ENCODE results near the gene TESK2. TPM values are rescaled to one million over a fixed set of nuclear protein-coding genes. Genes with fewer than 3 reads are reported as not detected.

The TESK2 gene
- total and polyA plus RNA-seq, 2 of the 13 experiments (the other 11 are each of a cell fraction or from before 2014, with no cell fraction given) = 5.5 to 9.6 TPM

DNA sequence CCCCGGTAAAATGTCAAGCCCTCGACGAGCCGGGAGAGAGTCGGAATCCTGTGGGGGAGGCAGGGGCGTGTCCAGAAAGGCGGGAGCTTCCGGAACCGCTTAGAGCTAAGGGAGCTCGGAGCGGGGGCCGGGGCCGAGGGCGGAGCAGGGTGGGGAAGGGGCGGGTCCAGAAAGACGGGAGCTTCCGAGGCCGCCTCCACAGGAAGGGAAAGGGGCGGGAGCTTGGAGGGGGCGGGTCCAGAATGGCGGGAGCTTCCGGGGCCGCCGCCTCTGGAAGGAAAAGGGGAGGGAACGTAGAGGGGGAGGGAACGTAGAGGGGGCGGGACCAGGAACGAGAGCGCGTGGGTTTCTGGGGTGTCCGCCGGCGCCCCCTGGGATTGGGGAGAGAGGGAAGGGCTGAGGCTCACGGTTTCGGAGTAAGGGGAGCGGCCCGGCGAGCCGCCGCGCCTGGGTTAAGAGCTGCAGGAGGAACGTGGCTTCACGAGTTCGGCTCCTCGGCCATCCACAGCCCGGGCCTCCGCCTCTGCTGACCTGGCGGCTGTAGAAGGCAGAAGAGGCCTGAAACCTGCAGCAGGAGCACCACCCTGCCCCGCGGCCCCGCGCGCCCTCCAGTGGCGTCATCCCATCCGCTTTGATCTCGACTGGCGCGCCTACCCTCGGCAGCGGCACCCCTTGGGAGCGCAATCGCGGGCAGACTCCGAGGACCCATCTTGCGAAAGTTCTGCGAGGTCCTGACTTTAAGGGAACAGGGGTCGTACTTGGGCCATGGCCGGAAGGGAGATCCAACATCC lies 187.2 kb downstream of the TESK2 start (continued):
- TF ChIP-seq ZNF782 (CRISPR knock-in tag; IDR thresholded peaks at IDR 0.05; ENCODE audit: borderline replicate concordance) = peak; percentile 82; the same call in 1 of the 2 replicates
- peak; percentile 41; the same call in 1 of the 2 replicates for TF ChIP-seq ZNF777 (CRISPR knock-in tag; IDR thresholded peaks at IDR 0.05)
- TF ChIP-seq, protein P1, sequence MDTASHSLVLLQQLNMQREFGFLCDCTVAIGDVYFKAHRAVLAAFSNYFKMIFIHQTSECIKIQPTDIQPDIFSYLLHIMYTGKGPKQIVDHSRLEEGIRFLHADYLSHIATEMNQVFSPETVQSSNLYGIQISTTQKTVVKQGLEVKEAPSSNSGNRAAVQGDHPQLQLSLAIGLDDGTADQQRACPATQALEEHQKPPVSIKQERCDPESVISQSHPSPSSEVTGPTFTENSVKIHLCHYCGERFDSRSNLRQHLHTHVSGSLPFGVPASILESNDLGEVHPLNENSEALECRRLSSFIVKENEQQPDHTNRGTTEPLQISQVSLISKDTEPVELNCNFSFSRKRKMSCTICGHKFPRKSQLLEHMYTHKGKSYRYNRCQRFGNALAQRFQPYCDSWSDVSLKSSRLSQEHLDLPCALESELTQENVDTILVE (CRISPR knock-in tag; IDR thresholded peaks at IDR 0.05) = no peak; the same call in 1 of the 2 replicates
- peak; percentile 85 for TF ChIP-seq ZNF768 (CRISPR knock-in tag; IDR thresholded peaks at IDR 0.05)
- TF ChIP-seq ZSCAN21 (CRISPR knock-in tag; IDR thresholded peaks at IDR 0.05; ENCODE audit: borderline replicate concordance) = peak; percentile 92; the same call in 1 of the 2 replicates
- TF ChIP-seq, protein P2, sequence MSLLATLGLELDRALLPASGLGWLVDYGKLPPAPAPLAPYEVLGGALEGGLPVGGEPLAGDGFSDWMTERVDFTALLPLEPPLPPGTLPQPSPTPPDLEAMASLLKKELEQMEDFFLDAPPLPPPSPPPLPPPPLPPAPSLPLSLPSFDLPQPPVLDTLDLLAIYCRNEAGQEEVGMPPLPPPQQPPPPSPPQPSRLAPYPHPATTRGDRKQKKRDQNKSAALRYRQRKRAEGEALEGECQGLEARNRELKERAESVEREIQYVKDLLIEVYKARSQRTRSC (CRISPR knock-in tag; IDR thresholded peaks at IDR 0.05; ENCODE audit: low read depth) = no peak
- TF ChIP-seq SMYD3 (CRISPR knock-in tag; IDR thresholded peaks at IDR 0.05) = 0 out of 2 replicates have a peak, but pooled peaks have one; percentile 36
- TF ChIP-seq, protein P3, sequence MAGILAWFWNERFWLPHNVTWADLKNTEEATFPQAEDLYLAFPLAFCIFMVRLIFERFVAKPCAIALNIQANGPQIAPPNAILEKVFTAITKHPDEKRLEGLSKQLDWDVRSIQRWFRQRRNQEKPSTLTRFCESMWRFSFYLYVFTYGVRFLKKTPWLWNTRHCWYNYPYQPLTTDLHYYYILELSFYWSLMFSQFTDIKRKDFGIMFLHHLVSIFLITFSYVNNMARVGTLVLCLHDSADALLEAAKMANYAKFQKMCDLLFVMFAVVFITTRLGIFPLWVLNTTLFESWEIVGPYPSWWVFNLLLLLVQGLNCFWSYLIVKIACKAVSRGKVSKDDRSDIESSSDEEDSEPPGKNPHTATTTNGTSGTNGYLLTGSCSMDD (CRISPR knock-in tag; IDR thresholded peaks at IDR 0.05) = no peak
- peak; percentile 63 for TF ChIP-seq GABPA (IDR thresholded peaks at IDR 0.05; ENCODE audit: low read depth, low read length)
- peak; percentile 89 for TF ChIP-seq GABPA (CRISPR knock-in tag; IDR thresholded peaks at IDR 0.05; ENCODE audit: low read depth)
- TF ChIP-seq, protein P4, sequence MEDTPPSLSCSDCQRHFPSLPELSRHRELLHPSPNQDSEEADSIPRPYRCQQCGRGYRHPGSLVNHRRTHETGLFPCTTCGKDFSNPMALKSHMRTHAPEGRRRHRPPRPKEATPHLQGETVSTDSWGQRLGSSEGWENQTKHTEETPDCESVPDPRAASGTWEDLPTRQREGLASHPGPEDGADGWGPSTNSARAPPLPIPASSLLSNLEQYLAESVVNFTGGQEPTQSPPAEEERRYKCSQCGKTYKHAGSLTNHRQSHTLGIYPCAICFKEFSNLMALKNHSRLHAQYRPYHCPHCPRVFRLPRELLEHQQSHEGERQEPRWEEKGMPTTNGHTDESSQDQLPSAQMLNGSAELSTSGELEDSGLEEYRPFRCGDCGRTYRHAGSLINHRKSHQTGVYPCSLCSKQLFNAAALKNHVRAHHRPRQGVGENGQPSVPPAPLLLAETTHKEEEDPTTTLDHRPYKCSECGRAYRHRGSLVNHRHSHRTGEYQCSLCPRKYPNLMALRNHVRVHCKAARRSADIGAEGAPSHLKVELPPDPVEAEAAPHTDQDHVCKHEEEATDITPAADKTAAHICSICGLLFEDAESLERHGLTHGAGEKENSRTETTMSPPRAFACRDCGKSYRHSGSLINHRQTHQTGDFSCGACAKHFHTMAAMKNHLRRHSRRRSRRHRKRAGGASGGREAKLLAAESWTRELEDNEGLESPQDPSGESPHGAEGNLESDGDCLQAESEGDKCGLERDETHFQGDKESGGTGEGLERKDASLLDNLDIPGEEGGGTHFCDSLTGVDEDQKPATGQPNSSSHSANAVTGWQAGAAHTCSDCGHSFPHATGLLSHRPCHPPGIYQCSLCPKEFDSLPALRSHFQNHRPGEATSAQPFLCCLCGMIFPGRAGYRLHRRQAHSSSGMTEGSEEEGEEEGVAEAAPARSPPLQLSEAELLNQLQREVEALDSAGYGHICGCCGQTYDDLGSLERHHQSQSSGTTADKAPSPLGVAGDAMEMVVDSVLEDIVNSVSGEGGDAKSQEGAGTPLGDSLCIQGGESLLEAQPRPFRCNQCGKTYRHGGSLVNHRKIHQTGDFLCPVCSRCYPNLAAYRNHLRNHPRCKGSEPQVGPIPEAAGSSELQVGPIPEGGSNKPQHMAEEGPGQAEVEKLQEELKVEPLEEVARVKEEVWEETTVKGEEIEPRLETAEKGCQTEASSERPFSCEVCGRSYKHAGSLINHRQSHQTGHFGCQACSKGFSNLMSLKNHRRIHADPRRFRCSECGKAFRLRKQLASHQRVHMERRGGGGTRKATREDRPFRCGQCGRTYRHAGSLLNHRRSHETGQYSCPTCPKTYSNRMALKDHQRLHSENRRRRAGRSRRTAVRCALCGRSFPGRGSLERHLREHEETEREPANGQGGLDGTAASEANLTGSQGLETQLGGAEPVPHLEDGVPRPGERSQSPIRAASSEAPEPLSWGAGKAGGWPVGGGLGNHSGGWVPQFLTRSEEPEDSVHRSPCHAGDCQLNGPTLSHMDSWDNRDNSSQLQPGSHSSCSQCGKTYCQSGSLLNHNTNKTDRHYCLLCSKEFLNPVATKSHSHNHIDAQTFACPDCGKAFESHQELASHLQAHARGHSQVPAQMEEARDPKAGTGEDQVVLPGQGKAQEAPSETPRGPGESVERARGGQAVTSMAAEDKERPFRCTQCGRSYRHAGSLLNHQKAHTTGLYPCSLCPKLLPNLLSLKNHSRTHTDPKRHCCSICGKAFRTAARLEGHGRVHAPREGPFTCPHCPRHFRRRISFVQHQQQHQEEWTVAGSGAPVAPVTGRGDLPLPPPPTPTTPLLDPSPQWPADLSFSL (CRISPR knock-in tag; IDR thresholded peaks at IDR 0.05) = peak; percentile 56; the same call in 1 of the 2 replicates
- no peak for TF ChIP-seq NFE2L1 (CRISPR knock-in tag; IDR thresholded peaks at IDR 0.05; ENCODE audit: borderline replicate concordance)
- TF ChIP-seq ZBTB8A (CRISPR knock-in tag; IDR thresholded peaks at IDR 0.05; ENCODE audit: borderline replicate concordance, low read depth) = no peak
- TF ChIP-seq, protein P5, sequence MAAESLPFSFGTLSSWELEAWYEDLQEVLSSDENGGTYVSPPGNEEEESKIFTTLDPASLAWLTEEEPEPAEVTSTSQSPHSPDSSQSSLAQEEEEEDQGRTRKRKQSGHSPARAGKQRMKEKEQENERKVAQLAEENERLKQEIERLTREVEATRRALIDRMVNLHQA (CRISPR knock-in tag; IDR thresholded peaks at IDR 0.05) = no peak
- no peak for TF ChIP-seq ZNF562 (CRISPR knock-in tag; IDR thresholded peaks at IDR 0.05; ENCODE audit: borderline replicate concordance)
- no peak for TF ChIP-seq ZKSCAN1 (IDR thresholded peaks at IDR 0.05; ENCODE audit: low read length)
- TF ChIP-seq, protein P6, sequence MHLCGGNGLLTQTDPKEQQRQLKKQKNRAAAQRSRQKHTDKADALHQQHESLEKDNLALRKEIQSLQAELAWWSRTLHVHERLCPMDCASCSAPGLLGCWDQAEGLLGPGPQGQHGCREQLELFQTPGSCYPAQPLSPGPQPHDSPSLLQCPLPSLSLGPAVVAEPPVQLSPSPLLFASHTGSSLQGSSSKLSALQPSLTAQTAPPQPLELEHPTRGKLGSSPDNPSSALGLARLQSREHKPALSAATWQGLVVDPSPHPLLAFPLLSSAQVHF (CRISPR knock-in tag; IDR thresholded peaks at IDR 0.05) = peak; percentile 61; the same call in 1 of the 2 replicates
- TF ChIP-seq ZNF569 (CRISPR knock-in tag; IDR thresholded peaks at IDR 0.05; ENCODE audit: borderline replicate concordance) = no peak
- 0 out of 2 replicates have a peak, but pooled peaks have one; percentile 22 for TF ChIP-seq ZNF713 (CRISPR knock-in tag; IDR thresholded peaks at IDR 0.05)
